HG03378 (cell line): ENCODE results near the gene MICAL2.

Experiments used
- ATAC-seq: cut with Tn5 transposase; IDR thresholded peaks from one replicate; pipeline ENCODE4 v1.9.1; 2021; ENCODE audit warnings: mild to moderate bottlenecking, moderate library complexity; ENCODE audit not compliant: unreplicated experiment

MICAL2 gene

GRCh38 chr11:12240677-12241076 is 130.3 kb downstream of the MICAL2 start:
- no peak for ATAC-seq

- no peak for ATAC-seq
These were observed 131.0 kb downstream of the MICAL2 start for GRCh38 chr11:12241401-12241800.

GRCh38 chr11:12241971-12242672 is 131.7 kb downstream of the MICAL2 start:
- ATAC-seq, result no peak

- ATAC-seq, result no peak
These were observed 132.6 kb downstream of the MICAL2 start for GRCh38 chr11:12242966-12243365.

- no peak for ATAC-seq
These were observed 133.1 kb downstream of the MICAL2 start for GRCh38 chr11:12243486-12243885.

- ATAC-seq, result no peak
These were observed 133.6 kb downstream of the MICAL2 start for GRCh38 chr11:12243911-12244550.

GRCh38 chr11:12245091-12245490 is 134.7 kb downstream of the MICAL2 start:
- no peak for ATAC-seq

GRCh38 chr11:12245549-12246016 is 135.2 kb downstream of the MICAL2 start:
- ATAC-seq, result no peak

- ATAC-seq, result no peak
These were observed 135.8 kb downstream of the MICAL2 start for GRCh38 chr11:12246147-12246546.

- no peak for ATAC-seq
These were observed 136.6 kb downstream of the MICAL2 start for GRCh38 chr11:12246989-12247388.

GRCh38 chr11:12247543-12248254 is 137.3 kb downstream of the MICAL2 start:
- ATAC-seq, result no peak

- ATAC-seq, result no peak
These were observed 137.9 kb downstream of the MICAL2 start for GRCh38 chr11:12248330-12248729.

- ATAC-seq, result no peak
These were observed 139.3 kb downstream of the MICAL2 start for GRCh38 chr11:12249590-12250260.

- ATAC-seq, result no peak
These were observed 141.5 kb downstream of the MICAL2 start for GRCh38 chr11:12251666-12252560.

GRCh38 chr11:12253843-12254281 is 143.5 kb downstream of the MICAL2 start:
- no peak for ATAC-seq

GRCh38 chr11:12258451-12258850 is 148.1 kb downstream of the MICAL2 start:
- ATAC-seq, result no peak

- no peak for ATAC-seq
These were observed 149.6 kb downstream of the MICAL2 start for GRCh38 chr11:12259956-12260355.

- ATAC-seq, result no peak
These were observed 150.5 kb downstream of the MICAL2 start for GRCh38 chr11:12260731-12261521.

- ATAC-seq, result no peak
These were observed 151.2 kb downstream of the MICAL2 start for GRCh38 chr11:12261551-12261950.
